ENCODE results near the gene EFNA5. TPM values are rescaled to one million over a fixed set of nuclear protein-coding genes. Genes with fewer than 3 reads are reported as not detected.

Gene EFNA5
- polyA plus RNA-seq, 3 donors: 0.01 TPM; not detected in 2

GRCh38 chr5:107529618-107530017 is 141.1 kb downstream of the EFNA5 start:
- no peaks in the 10 kb centered on the region for H3K27me3 Mint-ChIP-seq (ENCODE audit: low read depth in 3 of 3)
- H3K27ac ChIP-seq (ENCODE audit: low read depth in 1 of 2, low read length in 2 of 2): no peak overlapping the region
- no peak for TF ChIP-seq CTCF (IDR thresholded peaks at IDR 0.05)
- no peak for DNase-seq
- no peaks in the 10 kb centered on the region for H3K27me3 ChIP-seq (ENCODE audit: control insufficient read depth in 2 of 2, insufficient read depth in 2 of 2, low read length in 2 of 2)
- peak overlapping the region in 1 of 7 donors; percentile 9 for H3K27ac Mint-ChIP-seq
- no peaks in the 10 kb centered on the region for H3K4me1 ChIP-seq (ENCODE audit: control insufficient read depth in 1 of 2, insufficient read depth in 2 of 2, low read length in 2 of 2)
- no peaks in the 10 kb centered on the region for H3K79me2 ChIP-seq (ENCODE audit: insufficient read depth, low read length)
- H3K9ac ChIP-seq (ENCODE audit: insufficient read depth, low read length, poor library complexity, severe bottlenecking): no peak overlapping the region
- no peaks in the 10 kb centered on the region for H4K20me1 ChIP-seq (ENCODE audit: insufficient read depth, low read length)
- H3K36me3 ChIP-seq (replicated peaks in 1 of 2; ENCODE audit: control insufficient read depth in 1 of 2, insufficient read depth in 2 of 2, low read length in 2 of 2): no peaks in the 10 kb centered on the region
- H3K4me1 Mint-ChIP-seq: no peaks in the 10 kb centered on the region
- H3K36me3 Mint-ChIP-seq: no peaks in the 10 kb centered on the region
- no peaks in the 10 kb centered on the region for H3K9me3 ChIP-seq (replicated peaks in 1 of 2; ENCODE audit: control insufficient read depth in 1 of 2, insufficient read depth in 1 of 2, low read length in 2 of 2)
- H3K9me3 Mint-ChIP-seq: peaks cover 0 to 4% (median 2%) of the 10 kb centered on the region in 7 donors
- H3K4me2 ChIP-seq (replicated peaks; ENCODE audit: extremely low read depth, low read length, poor library complexity, severe bottlenecking): no peak overlapping the region
- no peak overlapping the region for H2AFZ ChIP-seq (ENCODE audit: insufficient read depth, low read depth, low read length, poor library complexity, severe bottlenecking)
- H3K4me3 Mint-ChIP-seq: no peak overlapping the region
- no peak overlapping the region for H3K4me3 ChIP-seq (replicated peaks in 1 of 3; ENCODE audit: low read depth in 2 of 3, low read length in 3 of 3)
- intact Hi-C loops (cut with micrococcal nuclease): no loop called here

GRCh38 chr5:107526270-107526937 is 144.3 kb downstream of the EFNA5 start:
- Histone ChIP-seq H3K27ac (ENCODE audit: low read depth in 1 of 2, low read length in 2 of 2) (no peak overlapping the region), H3K4me1 (ENCODE audit: control insufficient read depth in 1 of 2, insufficient read depth in 2 of 2, low read length in 2 of 2) (no peaks in the 10 kb centered on the region), H3K36me3 (replicated peaks in 1 of 2; ENCODE audit: control insufficient read depth in 1 of 2, insufficient read depth in 2 of 2, low read length in 2 of 2) (no peaks in the 10 kb centered on the region), H2AFZ (ENCODE audit: insufficient read depth, low read depth, low read length, poor library complexity, severe bottlenecking) (no peak overlapping the region), H4K20me1 (ENCODE audit: insufficient read depth, low read length) (no peaks in the 10 kb centered on the region), H3K9ac (ENCODE audit: insufficient read depth, low read length, poor library complexity, severe bottlenecking) (no peak overlapping the region), H3K4me2 (replicated peaks; ENCODE audit: extremely low read depth, low read length, poor library complexity, severe bottlenecking) (no peak overlapping the region), H3K9me3 (replicated peaks in 1 of 2; ENCODE audit: control insufficient read depth in 1 of 2, insufficient read depth in 1 of 2, low read length in 2 of 2) (no peaks in the 10 kb centered on the region), H3K27me3 (ENCODE audit: control insufficient read depth in 2 of 2, insufficient read depth in 2 of 2, low read length in 2 of 2) (no peaks in the 10 kb centered on the region), H3K79me2 (ENCODE audit: insufficient read depth, low read length) (no peaks in the 10 kb centered on the region), H3K4me3 (replicated peaks in 1 of 3; ENCODE audit: low read depth in 2 of 3, low read length in 3 of 3) (no peak overlapping the region)
- H3K27me3 Mint-ChIP-seq (ENCODE audit: low read depth in 3 of 3): no peaks in the 10 kb centered on the region
- no peak for DNase-seq
- intact Hi-C loops (cut with micrococcal nuclease): no loop called here
- no peaks in the 10 kb centered on the region for H3K36me3 Mint-ChIP-seq
- no peak overlapping the region for H3K27ac Mint-ChIP-seq
- no peaks in the 10 kb centered on the region for H3K4me1 Mint-ChIP-seq
- no peak overlapping the region for H3K4me3 Mint-ChIP-seq
- TF ChIP-seq CTCF (IDR thresholded peaks at IDR 0.05): no peak
- H3K9me3 Mint-ChIP-seq: peaks cover 0 to 2% (median 0%) of the 10 kb centered on the region in 7 donors

Measured in CD14-positive monocyte (primary cell).